Activated naive CD4-positive, alpha-beta T cell treated with anti-CD3 and anti-CD28 coated beads, Interleukin-2, amount 10 ng/mL, durations not matched to agents 7 days and 5 days (primary cell): ENCODE measurements around the gene PTOV1.

Source experiments
- CTCF ChIA-PET: fragments of 350-600 bp; sonication (Branson Sonifier 250); formaldehyde crosslinking; loops from one replicate; lab custom pipeline; 2021; ENCODE audit warnings: antibody characterized with exemption; lab: Charles Lee
- DNase-seq: peaks from one replicate; pipeline ENCODE4 v3.0.0-alpha.2; 2020
- H3K27ac Mint-ChIP-seq: one replicate; pipeline ENCODE4 v1.8.0; 2021; ENCODE audit warnings: mild to moderate bottlenecking, moderate library complexity, mixed read lengths
- H3K27me3 Mint-ChIP-seq: one replicate; pipeline ENCODE4 v1.8.0; 2021; ENCODE audit warnings: mild to moderate bottlenecking, mixed read lengths
- H3K36me3 Mint-ChIP-seq: one replicate; pipeline ENCODE4 v1.8.0; 2021; ENCODE audit warnings: mixed read lengths
- H3K4me1 Mint-ChIP-seq: one replicate; pipeline ENCODE4 v1.8.0; 2021; ENCODE audit warnings: mixed read lengths
- H3K4me3 Mint-ChIP-seq: one replicate; pipeline ENCODE4 v1.8.0; 2021; ENCODE audit warnings: mild to moderate bottlenecking, moderate library complexity, mixed read lengths
- H3K9me3 Mint-ChIP-seq: one replicate; pipeline ENCODE4 v1.8.0; 2021; ENCODE audit warnings: mixed read lengths

The PTOV1 gene

DNA sequence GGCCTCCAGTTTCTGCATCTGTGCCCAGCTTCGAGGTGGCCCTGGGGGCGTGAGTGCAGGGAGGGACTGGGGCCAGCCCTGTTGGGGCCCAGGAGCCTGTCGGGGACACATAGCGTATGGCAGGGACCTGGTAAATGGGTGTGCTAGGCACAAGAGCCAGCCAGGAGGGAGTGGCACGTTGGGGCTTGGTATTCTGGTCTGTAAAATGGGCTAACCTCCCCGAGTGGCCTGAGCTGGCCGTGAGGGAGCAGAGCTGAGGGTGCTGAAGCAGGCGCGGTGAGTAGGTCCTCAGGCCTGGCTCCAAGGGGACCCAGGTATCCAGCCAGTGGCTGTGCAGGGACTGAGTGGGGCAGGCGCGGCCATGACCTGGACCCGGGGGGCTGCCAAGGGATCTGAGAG lies 4.3 kb downstream of the PTOV1 start:
- CTCF ChIA-PET: no interaction called here
- no peak for DNase-seq
- no peak overlapping the region for H3K27ac Mint-ChIP-seq
- peaks cover 14% of the 10 kb centered on the region for H3K4me1 Mint-ChIP-seq
- H3K36me3 Mint-ChIP-seq: peaks cover 22% of the 10 kb centered on the region
- no peak overlapping the region for H3K4me3 Mint-ChIP-seq
- no peaks in the 10 kb centered on the region for H3K9me3 Mint-ChIP-seq
- H3K27me3 Mint-ChIP-seq: peaks cover 18% of the 10 kb centered on the region

DNA sequence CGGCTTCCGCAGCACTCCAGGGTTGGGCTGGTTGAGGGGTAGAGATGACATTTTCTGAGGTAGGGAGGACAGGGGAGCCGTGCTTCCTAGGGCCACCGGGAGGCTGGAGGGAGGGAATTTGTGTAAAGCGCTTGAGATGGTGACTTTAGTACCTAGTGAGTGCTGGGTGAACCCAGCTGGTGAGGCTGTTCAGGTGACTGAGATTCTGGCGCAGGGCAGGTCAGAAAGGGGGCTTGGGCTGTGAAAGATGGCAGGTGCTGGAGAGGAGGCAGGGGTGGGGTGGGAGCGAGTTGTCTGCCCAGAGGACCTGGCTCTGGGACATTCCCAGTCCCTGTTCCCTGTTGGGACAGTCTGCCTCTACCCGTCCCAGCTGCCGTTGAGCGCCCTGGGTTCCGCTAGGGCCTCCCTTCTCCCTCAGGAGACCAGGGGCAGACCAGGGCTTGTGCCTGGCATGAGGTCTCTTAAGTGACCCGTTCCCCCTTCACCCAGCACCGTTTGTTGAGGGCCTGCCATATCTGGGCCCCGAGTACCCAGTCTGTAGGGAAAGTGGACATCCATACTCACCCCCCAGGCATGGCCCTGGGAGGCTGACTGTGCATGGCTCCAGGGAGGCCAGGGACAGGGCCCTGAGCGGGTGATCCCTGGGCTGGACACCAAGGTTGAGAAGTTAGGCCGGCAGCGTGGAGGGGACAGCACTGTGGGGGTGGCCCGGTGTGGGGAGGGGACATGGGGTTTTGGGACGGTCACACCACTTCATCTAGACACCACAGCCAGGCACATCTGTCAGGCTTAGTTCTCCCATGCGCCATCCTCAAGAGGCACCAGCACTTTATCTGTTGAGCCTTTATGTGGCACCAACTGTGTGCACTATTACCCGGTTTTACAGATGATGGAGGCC lies 5.0 kb downstream of the PTOV1 start:
- H3K9me3 Mint-ChIP-seq: no peaks in the 10 kb centered on the region
- no peak for DNase-seq
- no peak overlapping the region for H3K27ac Mint-ChIP-seq
- CTCF ChIA-PET: no interaction called here
- H3K36me3 Mint-ChIP-seq: peaks cover 26% of the 10 kb centered on the region
- no peak overlapping the region for H3K4me3 Mint-ChIP-seq
- peaks cover 14% of the 10 kb centered on the region for H3K4me1 Mint-ChIP-seq
- H3K27me3 Mint-ChIP-seq: peaks cover 18% of the 10 kb centered on the region

DNA sequence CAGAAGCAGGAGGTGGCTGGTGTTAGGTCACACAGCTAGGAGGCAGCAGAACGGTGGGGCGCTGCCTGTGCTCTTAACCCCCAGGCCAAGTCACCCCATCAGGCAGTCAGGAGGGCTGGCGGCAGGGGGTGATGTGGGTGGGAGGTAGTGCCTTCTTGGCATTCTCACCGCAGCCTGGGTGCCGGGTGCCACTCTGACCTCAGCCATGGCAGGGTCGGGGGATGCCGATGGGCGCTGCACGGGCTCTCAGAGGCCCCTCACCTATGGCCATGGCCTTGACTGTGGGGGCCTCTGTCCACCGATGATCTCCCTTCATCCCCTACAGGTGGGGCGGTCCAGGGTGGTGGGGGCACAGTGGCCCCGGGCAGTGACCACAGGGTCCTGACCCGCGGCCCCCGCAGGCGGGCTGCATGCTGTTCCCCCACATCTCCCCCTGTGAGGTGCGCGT lies 5.6 kb downstream of the PTOV1 start:
- H3K27ac Mint-ChIP-seq: no peak overlapping the region
- DNase-seq: no peak
- CTCF ChIA-PET: no interaction called here
- peaks cover 14% of the 10 kb centered on the region for H3K4me1 Mint-ChIP-seq
- no peaks in the 10 kb centered on the region for H3K9me3 Mint-ChIP-seq
- H3K4me3 Mint-ChIP-seq: no peak overlapping the region
- H3K36me3 Mint-ChIP-seq: peaks cover 28% of the 10 kb centered on the region
- H3K27me3 Mint-ChIP-seq: peaks cover 18% of the 10 kb centered on the region

DNA sequence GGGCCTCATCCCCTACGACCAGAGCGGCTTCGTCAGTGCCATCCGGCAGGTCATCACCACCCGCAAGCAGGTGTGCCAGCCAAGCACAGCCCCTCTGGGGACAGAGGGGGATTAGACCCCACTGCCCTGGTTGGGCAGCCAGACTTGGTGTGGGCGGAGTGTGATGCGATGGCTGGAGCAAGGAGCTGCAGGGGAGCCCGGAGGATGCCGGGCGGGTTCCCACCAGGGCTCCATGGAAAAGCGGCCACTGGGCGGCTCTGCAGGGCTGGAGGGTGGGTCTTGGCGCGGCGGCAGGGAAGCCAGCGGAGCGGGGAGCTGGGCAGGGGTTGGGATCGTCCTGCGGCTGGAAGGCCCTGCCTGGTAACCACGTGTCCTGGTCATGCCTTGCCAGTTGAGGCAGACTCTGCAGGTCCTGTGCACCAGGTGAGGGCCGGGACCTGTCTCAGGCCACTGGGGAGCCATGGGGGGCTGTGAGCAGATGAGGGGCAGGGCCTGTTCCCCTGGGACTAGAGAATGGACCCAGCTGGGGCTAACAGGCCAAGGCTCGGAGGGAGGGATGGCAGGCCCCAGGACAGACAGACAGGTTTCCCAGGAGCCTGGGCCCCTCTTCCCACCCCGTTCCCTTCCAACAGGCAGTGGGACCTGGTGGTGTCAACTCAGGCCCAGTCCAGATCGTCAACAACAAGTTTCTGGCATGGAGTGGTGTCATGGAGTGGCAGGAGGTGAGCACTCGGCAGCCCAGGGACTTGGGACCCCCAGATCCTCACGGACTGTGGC lies 6.3 kb downstream of the PTOV1 start:
- Mint-ChIP-seq H3K27me3 (peaks cover 12% of the 10 kb centered on the region), H3K4me1 (peaks cover 10% of the 10 kb centered on the region), H3K4me3 (no peak overlapping the region), H3K27ac (no peak overlapping the region), H3K36me3 (peaks cover 28% of the 10 kb centered on the region), H3K9me3 (no peaks in the 10 kb centered on the region)
- CTCF ChIA-PET: no interaction called here
- no peak for DNase-seq

DNA sequence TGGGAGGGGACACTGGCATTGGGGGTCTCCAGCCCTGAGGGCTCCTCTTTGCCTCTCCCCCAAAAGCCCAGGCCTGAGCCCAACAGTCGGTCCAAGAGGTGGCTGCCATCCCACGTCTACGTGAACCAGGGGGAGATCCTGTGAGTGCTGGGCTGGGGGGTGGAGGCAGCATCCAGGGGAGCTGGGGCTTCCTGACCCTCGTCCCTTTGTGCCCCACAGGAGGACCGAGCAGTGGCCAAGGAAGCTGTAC lies 6.8 kb downstream of the PTOV1 start:
- DNase-seq: no peak
- Mint-ChIP-seq H3K27ac (no peak overlapping the region), H3K27me3 (peaks cover 7% of the 10 kb centered on the region), H3K36me3 (peaks cover 23% of the 10 kb centered on the region), H3K9me3 (no peaks in the 10 kb centered on the region), H3K4me3 (no peak overlapping the region), H3K4me1 (peaks cover 4% of the 10 kb centered on the region)
- CTCF ChIA-PET: no interaction called here

DNA sequence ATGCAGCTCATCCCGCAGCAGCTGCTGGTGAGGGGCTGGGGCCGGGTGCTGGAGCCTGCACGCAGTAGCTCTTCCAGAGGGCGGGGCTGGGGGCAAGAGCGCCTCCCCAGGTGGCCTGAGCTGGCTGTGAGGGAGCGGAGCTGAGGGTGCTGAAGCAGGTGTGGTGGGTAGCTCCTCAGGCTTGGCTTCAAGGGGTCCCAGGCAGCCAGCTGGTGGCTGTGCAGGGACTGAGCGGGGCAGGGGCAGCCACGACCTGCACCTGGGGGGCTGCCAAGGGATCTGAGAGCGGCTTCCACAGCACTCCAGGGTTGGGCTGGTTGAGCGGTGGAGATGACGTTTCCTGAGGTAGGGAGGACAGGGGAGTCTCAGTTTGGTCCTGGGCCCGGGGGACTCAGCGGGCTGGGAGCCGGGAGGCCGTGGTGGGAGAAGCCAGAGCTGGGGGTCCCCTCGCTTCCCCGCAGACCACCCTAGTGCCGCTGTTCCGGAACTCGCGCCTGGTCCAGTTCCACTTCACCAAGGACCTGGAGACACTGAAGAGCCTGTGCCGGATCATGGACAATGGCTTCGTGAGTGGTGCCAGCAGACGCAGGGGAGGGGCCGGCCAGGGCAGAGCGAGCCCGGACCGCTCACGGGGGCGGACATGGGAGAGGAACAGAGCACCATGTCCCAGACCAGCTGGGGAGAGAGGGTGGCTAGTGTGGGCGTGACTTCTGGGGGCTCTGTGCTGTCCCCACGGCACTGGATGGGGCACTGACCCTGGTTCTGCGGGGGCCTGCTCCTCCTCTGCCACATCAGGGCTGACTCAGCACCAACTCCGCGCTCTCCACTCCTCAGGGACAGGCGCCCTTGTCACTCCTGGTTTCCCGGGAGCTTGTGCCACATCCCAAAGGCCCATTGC lies 7.4 kb downstream of the PTOV1 start:
- peaks cover 26% of the 10 kb centered on the region for H3K36me3 Mint-ChIP-seq
- peaks cover 5% of the 10 kb centered on the region for H3K27me3 Mint-ChIP-seq
- peaks cover 5% of the 10 kb centered on the region for H3K4me1 Mint-ChIP-seq
- no peak overlapping the region for H3K4me3 Mint-ChIP-seq
- H3K9me3 Mint-ChIP-seq: no peaks in the 10 kb centered on the region
- no peak for DNase-seq
- H3K27ac Mint-ChIP-seq: no peak overlapping the region
- CTCF ChIA-PET: no interaction called here

DNA sequence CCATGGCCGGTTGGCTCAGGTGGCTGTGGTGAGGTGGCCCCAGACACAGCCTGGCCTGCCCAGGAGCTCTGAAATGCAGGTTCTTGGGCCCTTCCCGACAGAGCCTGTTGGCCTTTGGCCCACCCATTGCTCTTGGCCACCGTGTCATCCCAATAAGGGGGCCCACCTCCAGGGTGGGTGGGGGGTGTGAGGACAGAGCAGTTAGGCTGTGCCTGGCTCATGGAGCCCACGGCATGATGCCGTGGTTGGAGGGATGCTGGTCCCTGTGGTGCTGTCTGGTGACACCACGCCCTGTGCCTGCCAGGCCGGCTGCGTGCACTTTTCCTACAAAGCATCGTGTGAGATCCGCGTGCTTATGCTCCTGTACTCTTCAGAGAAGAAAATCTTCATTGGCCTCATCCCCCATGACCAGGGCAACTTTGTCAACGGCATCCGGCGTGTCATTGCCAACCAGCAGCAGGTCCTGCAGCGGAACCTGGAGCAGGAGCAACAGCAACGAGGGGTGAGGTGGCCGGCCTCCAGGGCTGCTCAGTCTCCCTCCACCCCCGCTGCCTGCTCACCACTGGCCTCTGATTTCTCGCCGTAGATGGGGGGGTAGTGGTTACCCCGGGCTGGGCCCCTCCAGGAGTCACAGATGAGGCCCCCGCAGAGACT lies 8.8 kb downstream of the PTOV1 start:
- Mint-ChIP-seq H3K27me3 (no peaks in the 10 kb centered on the region), H3K27ac (no peak overlapping the region), H3K36me3 (peaks cover 39% of the 10 kb centered on the region), H3K4me1 (peaks cover 12% of the 10 kb centered on the region), H3K9me3 (no peaks in the 10 kb centered on the region), H3K4me3 (no peak overlapping the region)
- no peak for DNase-seq
- CTCF ChIA-PET: no interaction called here

DNA sequence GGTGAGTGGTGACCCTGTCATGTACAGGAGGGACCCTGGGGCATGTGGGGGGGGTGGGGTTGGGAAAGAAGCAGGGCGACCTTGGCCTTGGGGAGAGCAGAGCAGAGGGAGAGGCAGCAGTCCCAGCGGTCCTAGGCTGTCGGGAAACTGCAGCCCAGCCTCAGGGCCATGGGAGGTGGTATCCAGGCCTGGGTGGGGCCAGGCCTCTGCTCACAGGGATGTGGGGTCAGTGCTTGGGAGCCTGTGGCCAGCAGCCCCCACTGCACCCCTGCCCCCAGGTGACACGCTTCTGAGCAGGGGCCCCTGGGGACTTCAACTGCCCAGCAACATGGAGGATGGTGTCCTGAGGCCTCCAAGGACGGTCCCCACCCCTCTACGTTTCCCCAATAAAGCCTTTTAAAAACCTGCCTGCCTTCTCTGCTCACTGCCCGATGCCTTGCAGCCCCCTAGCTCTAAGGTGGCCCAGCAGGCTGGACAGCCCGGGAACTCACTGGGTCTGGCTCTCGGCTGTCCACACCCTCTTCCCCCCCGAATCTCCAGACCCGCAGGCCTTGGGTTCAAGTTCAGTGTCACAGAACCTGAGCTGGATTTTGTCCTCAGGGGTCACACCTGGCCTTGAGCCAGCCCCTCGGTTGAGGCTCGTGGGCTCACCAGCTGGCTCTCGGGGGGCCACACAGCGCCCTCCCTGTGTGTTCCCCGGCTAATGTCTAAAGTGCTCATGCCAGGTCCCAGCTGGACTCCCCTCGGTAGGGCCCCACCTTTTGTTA lies 9.6 kb downstream of the PTOV1 start:
- H3K27me3 Mint-ChIP-seq: no peaks in the 10 kb centered on the region
- peaks cover 19% of the 10 kb centered on the region for H3K4me1 Mint-ChIP-seq
- CTCF ChIA-PET: interaction anchor here (1.0 kb wide), 1 partner anchor 9 kb away, joined by 3 read pairs; no protein-coding TSS in a partner anchor
- H3K27ac Mint-ChIP-seq: peak overlapping the region; percentile 28
- H3K9me3 Mint-ChIP-seq: no peaks in the 10 kb centered on the region
- H3K4me3 Mint-ChIP-seq: no peak overlapping the region
- H3K36me3 Mint-ChIP-seq: peaks cover 41% of the 10 kb centered on the region
- no peak for DNase-seq

DNA sequence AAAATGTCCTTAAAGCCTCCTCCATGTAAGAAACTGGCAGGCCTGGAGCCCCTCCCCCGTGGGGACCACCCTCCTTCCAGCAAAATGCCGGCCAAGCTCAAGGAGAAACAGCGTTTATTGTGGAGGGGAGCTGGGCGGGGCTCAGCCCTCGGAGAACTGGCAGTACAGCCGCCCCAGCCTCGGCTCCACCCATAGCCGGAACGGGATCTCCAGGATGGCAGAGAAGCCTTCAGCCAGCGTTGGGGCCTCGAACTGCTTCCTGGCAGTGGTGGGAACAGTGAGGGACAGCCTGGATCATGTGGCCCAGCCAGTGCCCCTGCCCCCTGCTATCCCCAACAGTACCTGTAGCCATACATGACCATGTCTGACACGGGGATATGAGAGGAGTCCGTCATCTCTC lies 10.1 kb downstream of the PTOV1 start:
- H3K9me3 Mint-ChIP-seq: no peaks in the 10 kb centered on the region
- H3K4me1 Mint-ChIP-seq: peaks cover 25% of the 10 kb centered on the region
- peaks cover 41% of the 10 kb centered on the region for H3K36me3 Mint-ChIP-seq
- CTCF ChIA-PET: interaction anchor here (1.0 kb wide), 1 partner anchor 9 kb away, joined by 3 read pairs; no protein-coding TSS in a partner anchor
- no peak for DNase-seq
- no peaks in the 10 kb centered on the region for H3K27me3 Mint-ChIP-seq
- no peak overlapping the region for H3K4me3 Mint-ChIP-seq
- no peak overlapping the region for H3K27ac Mint-ChIP-seq

DNA sequence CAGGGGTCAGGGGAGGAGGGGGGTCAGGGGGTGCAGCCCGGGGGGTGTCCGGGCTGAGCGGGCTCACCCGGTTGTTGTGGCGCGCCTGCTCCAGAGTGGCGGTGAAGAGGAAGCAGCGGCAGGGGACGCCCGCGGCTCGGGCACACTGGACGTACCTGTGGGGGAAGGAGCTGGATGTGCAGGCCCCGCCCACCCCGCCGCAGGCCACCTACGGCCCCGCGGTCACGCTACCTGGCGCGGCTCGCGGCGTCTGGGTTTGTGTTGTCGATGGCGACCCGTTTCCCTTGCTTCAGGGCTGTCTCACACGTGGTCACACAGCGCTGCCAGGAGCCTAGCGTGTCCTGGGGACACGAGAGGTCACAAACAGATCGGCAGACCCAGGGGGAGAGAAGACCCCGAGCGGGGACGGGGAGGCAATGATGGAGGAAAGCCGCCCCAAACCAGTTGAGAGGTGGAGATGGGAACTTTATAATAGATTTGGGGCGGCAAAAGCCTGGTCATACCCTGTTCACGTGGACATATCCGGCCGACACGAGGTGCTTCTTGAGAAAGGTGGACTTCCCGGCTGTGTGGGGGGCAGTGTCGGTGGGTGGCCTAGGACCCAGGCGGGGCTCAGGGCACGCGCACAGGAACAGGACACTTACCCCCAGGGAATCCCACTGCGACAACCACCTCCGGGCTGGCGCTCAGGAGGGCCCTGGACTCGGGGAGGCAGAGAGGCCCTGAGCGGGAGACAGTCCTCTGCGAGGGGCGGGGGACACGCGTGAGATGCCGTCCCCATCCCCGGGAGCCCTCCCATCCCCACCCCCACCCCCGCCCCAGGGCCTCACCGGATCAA lies 10.8 kb downstream of the PTOV1 start:
- Mint-ChIP-seq H3K9me3 (no peaks in the 10 kb centered on the region), H3K4me1 (peaks cover 31% of the 10 kb centered on the region), H3K27ac (no peak overlapping the region), H3K36me3 (peaks cover 46% of the 10 kb centered on the region), H3K27me3 (no peaks in the 10 kb centered on the region), H3K4me3 (no peak overlapping the region)
- no peak for DNase-seq
- CTCF ChIA-PET: interaction anchor here (1.0 kb wide), 1 partner anchor 10 kb away, joined by 3 read pairs; no protein-coding TSS in a partner anchor

DNA sequence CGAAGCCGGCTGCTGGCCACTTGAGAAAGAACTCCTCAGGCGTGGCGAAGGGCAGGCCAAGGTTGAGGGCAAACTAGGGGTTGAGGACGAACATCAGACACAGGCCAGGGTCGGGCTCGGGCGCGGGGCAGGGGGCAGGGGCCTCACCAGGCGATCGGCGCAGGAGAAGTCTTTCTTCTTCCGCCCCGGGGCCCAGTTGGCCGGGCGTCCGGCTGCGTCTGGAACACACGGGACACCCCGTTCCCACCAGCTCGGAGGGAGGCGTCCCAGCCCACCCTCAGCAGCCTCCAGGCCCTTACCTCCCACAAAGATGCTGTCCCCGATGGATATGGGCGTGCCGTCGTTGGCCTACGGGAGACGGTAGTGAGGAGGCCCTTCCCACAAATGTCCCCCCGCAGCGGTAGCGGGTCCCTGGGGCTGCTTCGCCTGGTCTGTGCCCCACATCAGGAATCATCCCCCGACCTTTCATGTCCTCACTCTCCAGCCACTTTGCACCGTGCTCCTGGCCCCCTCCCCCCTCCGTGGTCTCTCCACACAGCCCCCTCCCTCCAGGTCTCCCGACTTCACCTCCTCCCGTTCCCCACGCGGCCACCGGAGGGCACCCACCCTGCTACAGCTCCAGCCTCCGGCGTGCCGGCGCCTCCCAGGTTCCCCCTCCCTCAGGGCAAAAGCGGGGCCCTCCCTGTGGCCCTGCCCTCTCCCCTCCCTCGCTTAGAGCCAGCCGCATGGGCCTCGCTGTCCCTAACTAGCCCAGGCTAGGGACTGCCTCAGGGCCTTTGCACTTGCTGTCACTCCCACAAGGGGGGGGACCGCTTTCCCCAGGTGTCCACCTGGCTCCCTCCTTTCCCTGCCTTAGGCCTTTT lies 11.7 kb downstream of the PTOV1 start:
- H3K4me1 Mint-ChIP-seq: peaks cover 36% of the 10 kb centered on the region
- CTCF ChIA-PET: no interaction called here
- H3K27me3 Mint-ChIP-seq: no peaks in the 10 kb centered on the region
- H3K36me3 Mint-ChIP-seq: peaks cover 44% of the 10 kb centered on the region
- no peak overlapping the region for H3K27ac Mint-ChIP-seq
- H3K4me3 Mint-ChIP-seq: no peak overlapping the region
- DNase-seq: peak; percentile 44
- H3K9me3 Mint-ChIP-seq: no peaks in the 10 kb centered on the region
